Endothelial cell of umbilical vein (primary cell): ENCODE data around the gene OSBPL9. TPM values are rescaled to one million over a fixed set of nuclear protein-coding genes. Genes with fewer than 3 reads are reported as not detected.

Experiments
- BruUV-seq: library from RNA; stranded (reverse); fragments of 400-500 nt; replicated peaks from 2 replicates; lab custom pipeline; 2021; lab: Mats Ljungman, UMichigan
- CTCF ChIA-PET: fragments of 300-600, 350-600 bp; sonication (Branson Sonifier 250); formaldehyde crosslinking; loops from one replicate; lab custom pipeline; 2021; ENCODE audit warnings: antibody characterized with exemption, inconsistent platforms; lab: Charles Lee
- POLR2A ChIA-PET: fragments of 300-600, 350-600 bp; sonication (Branson Sonifier 250); formaldehyde crosslinking; loops from one replicate; lab custom pipeline; 2021; ENCODE audit warnings: antibody characterized with exemption, inconsistent platforms; lab: Charles Lee
- DNase-seq: peaks from one replicate; pipeline ENCODE4 v3.0.0-alpha.2; 2011; ENCODE audit warnings: low read depth, low spot score
- FAIRE-seq: peaks from 2 replicates; lab custom pipeline; 2011; peaks lifted over from hg19 to GRCh38; lab: Jason Lieb, UNC
- H2AFZ ChIP-seq: 2 replicates; pipeline ENCODE4 v1.6.0; 2012; ENCODE audit warnings: low read depth, low read length, control low read depth, inconsistent platforms
- H3K27ac ChIP-seq: 2 replicates; pipeline ENCODE4 v1.5.1; 2011; ENCODE audit warnings: low read depth, mild to moderate bottlenecking, control low read depth, low read length, moderate library complexity; ENCODE audit not compliant: insufficient read depth
- H3K27me3 ChIP-seq, 2 experiments: 2 replicates each; pipeline versions ENCODE4 v1.6.0 to v1.6.1; 2011; ENCODE audit warnings: low read length in 2 of 2, mixed read lengths in 1 of 2; ENCODE audit not compliant: control insufficient read depth in 2 of 2, insufficient read depth in 2 of 2
- H3K36me3 ChIP-seq, 2 experiments: 2 replicates in 1 of 2; 3 replicates in 1 of 2; pipeline ENCODE4 v1.5.1; 2011; ENCODE audit warnings: low read length in 2 of 2, mild to moderate bottlenecking in 1 of 2, moderate library complexity in 1 of 2; ENCODE audit not compliant: control insufficient read depth in 2 of 2, insufficient read depth in 2 of 2; ENCODE audit errors: extremely low read depth in 1 of 2
- H3K4me1 ChIP-seq: 3 replicates; pipeline ENCODE4 v1.5.1; 2011; ENCODE audit warnings: mild to moderate bottlenecking, low read length; ENCODE audit not compliant: control insufficient read depth, insufficient read depth; ENCODE audit errors: extremely low read depth
- H3K4me2 ChIP-seq: 2 replicates; pipeline ENCODE4 v1.6.1; 2011; ENCODE audit warnings: low read length, control low read depth, mixed read lengths; ENCODE audit not compliant: insufficient read depth
- H3K4me3 ChIP-seq, 3 experiments: fragments of 200-600 bp in 1 of 3; sonication (generic), shearing (Covaris generic) in 1 of 3; replicated peaks in 1 of 3; 2 replicates each; pipeline ENCODE4 v1.5.1; 2011 to 2016; ENCODE audit warnings: control low read depth in 3 of 3, low read length in 3 of 3, mild to moderate bottlenecking in 2 of 3, inconsistent platforms in 1 of 3, low read depth in 1 of 3, moderate library complexity in 1 of 3; ENCODE audit not compliant: insufficient read depth in 1 of 3
- H3K79me2 ChIP-seq: 2 replicates; pipeline ENCODE4 v1.6.0; 2012; ENCODE audit warnings: low read length, inconsistent platforms; ENCODE audit not compliant: control insufficient read depth, insufficient read depth
- H3K9ac ChIP-seq: replicated peaks from 2 replicates; pipeline ENCODE3; 2011; ENCODE audit warnings: low read length, control low read depth; ENCODE audit not compliant: insufficient read depth; ENCODE audit errors: extremely low read depth
- H3K9me1 ChIP-seq: replicated peaks from 3 replicates; pipeline ENCODE4 v1.6.0; 2011; ENCODE audit warnings: mild to moderate bottlenecking, low read length; ENCODE audit not compliant: control insufficient read depth, insufficient read depth; ENCODE audit errors: extremely low read depth
- H3K9me3 ChIP-seq: replicated peaks from 2 replicates; pipeline ENCODE4 v1.5.1; 2012; ENCODE audit warnings: low read length, inconsistent platforms; ENCODE audit not compliant: control insufficient read depth, insufficient read depth
- H4K20me1 ChIP-seq: replicated peaks from 2 replicates; pipeline ENCODE3; 2011; ENCODE audit warnings: mild to moderate bottlenecking, low read length; ENCODE audit not compliant: control insufficient read depth, insufficient read depth; ENCODE audit errors: extremely low read depth
- CTCF ChIP-seq, 2 donors: IDR thresholded peaks; 1 replicate in 1 of 2; 2 replicates in 1 of 2; pipeline ENCODE4 v1.5.1; 2011; ENCODE audit warnings: low read length in 2 of 2, mild to moderate bottlenecking in 2 of 2, moderate library complexity in 2 of 2, control low read depth in 1 of 2, inconsistent platforms in 1 of 2, low read depth in 1 of 2; ENCODE audit not compliant: insufficient read depth in 1 of 2; ENCODE audit errors: extremely low read depth in 1 of 2
- EZH2 ChIP-seq: IDR thresholded peaks from 2 replicates; pipeline ENCODE4 v1.6.1; 2012; ENCODE audit warnings: borderline replicate concordance, low read depth, mild to moderate bottlenecking, moderate library complexity, low read length, inconsistent platforms; ENCODE audit not compliant: severe bottlenecking
- FOS ChIP-seq: IDR thresholded peaks from 2 replicates; pipeline ENCODE4 v1.6.1; 2011; ENCODE audit warnings: mild to moderate bottlenecking, low read length, moderate library complexity, borderline replicate concordance; ENCODE audit not compliant: insufficient read depth
- GATA2 ChIP-seq: IDR thresholded peaks from 2 replicates; pipeline ENCODE4 v1.7.0; 2011; ENCODE audit warnings: low read depth, mild to moderate bottlenecking, moderate library complexity, mixed read lengths, low read length; ENCODE audit not compliant: insufficient read length, insufficient read depth
- JUN ChIP-seq: IDR thresholded peaks from 2 replicates; pipeline ENCODE4 v1.6.1; 2011; ENCODE audit warnings: borderline replicate concordance, low read depth; ENCODE audit not compliant: insufficient read length, insufficient read depth
- MAX ChIP-seq: IDR thresholded peaks from 2 replicates; pipeline ENCODE4 v1.6.1; 2011; ENCODE audit not compliant: insufficient read depth, insufficient read length
- MYC ChIP-seq: IDR thresholded peaks from one replicate; pipeline ENCODE4 v1.6.1; 2011; ENCODE audit warnings: mild to moderate bottlenecking, low read depth, low read length
- POLR2A ChIP-seq: IDR thresholded peaks from 2 replicates; pipeline ENCODE4 v1.6.1; 2012; ENCODE audit warnings: low read depth, mild to moderate bottlenecking, control low read depth, low read length
- POLR2AphosphoS5 ChIP-seq: IDR thresholded peaks from 2 replicates; pipeline ENCODE4 v1.6.1; 2012; ENCODE audit warnings: low read depth, mild to moderate bottlenecking, control low read depth, low read length, moderate library complexity; ENCODE audit not compliant: insufficient read depth
- dilution Hi-C: fragments of 300-500 bp; cut with MboI; formaldehyde crosslinking; loops from one replicate; pipeline ENCODE4 v1.15.0; 2019; ENCODE audit warnings: low sequenced_read_pairs; ENCODE audit not compliant: extremely low pct_ligation_motif_present
- intact Hi-C: fragments of 100-400 bp; cut with micrococcal nuclease; formaldehyde crosslinking; loops from one replicate; pipeline ENCODE4 v1.10.0; 2022
- polyA plus RNA-seq, 4 experiments: library from polyadenylated mRNA; depleted of rRNA in 3 of 4; stranded (reverse) in 3 of 4; unstranded in 1 of 4; fragments of >200 nt; gene quantifications; 2 replicates each; pipeline versions ENCODE4 v1.2.1 to v1.2.3, GENCODE V29; 2011 to 2012; ENCODE audit warnings: missing spikeins in 1 of 4
- total RNA-seq: library from RNA; stranded (reverse); gene quantifications from 2 replicates; pipeline ENCODE4 v1.2.3, GENCODE V29; 2021

The OSBPL9 gene
- total and polyA plus RNA-seq, 2 donors (not counting 3 experiments of a cell fraction or from before 2014, with no cell fraction given): 46.2 to 80.3 TPM

GRCh38 chr1:51622455-51622913 is 5.6 kb downstream of the OSBPL9 start:
- CTCF ChIA-PET: interaction anchor here (1.0 to 3.4 kb wide), 5 partner anchors 8 to 147 kb away, joined by 3 to 17 read pairs (median 4); no protein-coding TSS in a partner anchor

More at GRCh38 chr1:51622455-51622913, 5.6 kb downstream of the OSBPL9 start:
- POLR2A ChIA-PET: no interaction called here
- dilution Hi-C loops: no loop called here
- Histone ChIP-seq H3K4me3 (no peak overlapping the region), H3K27ac (no peak overlapping the region), H3K27me3 (no peaks in the 10 kb centered on the region), H3K36me3 (no peaks in the 10 kb centered on the region), H2AFZ (no peak overlapping the region), H3K9ac (no peak overlapping the region), H3K79me2 (peaks cover 40% of the 10 kb centered on the region), H3K9me3 (no peaks in the 10 kb centered on the region), H3K9me1 (no peaks in the 10 kb centered on the region), H3K4me1 (peaks cover 29% of the 10 kb centered on the region), H4K20me1 (no peaks in the 10 kb centered on the region), H3K4me2 (no peak overlapping the region)
- DNase-seq: peak; percentile 55
- intact Hi-C loops: no loop called here
- no TSS peak for BruUV-seq
- FAIRE-seq: peak; percentile 87
- peak; percentile 25 for TF ChIP-seq JUN
- no peak for TF ChIP-seq POLR2A
- peak; percentile 79 for TF ChIP-seq FOS
- TF ChIP-seq MAX: no peak
- TF ChIP-seq POLR2AphosphoS5: no peak
- TF ChIP-seq CTCF (IDR thresholded peaks at IDR 0.05; ENCODE audit: extremely low read depth in 1 of 2, insufficient read depth in 1 of 2, low read depth in 1 of 2, low read length in 2 of 2): no peak
- TF ChIP-seq EZH2: no peak
- no peak for TF ChIP-seq GATA2
- TF ChIP-seq MYC: no peak
